ENCODE data around the gene FOXG1.

Gene FOXG1

DNA sequence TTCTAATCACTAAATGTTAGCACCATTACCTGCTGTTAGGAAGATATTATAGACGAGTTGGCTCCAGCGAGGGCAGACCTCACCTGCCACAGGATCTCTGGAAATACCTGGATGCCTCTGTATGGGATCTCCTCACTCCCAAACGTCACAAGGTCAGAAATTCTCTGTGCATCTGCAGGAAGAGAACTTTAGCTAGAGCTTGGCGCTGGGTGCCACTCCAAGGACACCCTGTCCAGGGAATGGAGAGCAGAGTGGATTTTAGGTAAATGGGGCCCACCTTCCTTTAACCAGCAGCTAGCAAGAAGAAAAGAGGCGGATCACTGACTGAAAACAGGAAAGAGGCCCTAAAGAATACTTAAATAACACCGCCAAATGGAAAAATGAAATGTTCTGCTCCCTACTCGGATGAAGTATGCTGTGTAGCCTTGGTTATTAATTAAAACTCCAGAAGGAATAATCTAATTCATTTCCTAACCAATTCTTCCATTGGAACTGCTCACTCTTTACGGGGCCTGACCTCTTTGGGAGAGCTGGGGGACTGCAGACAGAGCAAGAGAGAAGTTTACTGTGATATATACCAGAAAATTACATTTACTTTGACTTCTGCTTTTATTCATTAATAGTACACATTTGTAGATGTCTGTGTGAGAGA, 4.2 kb upstream of the FOXG1 start:
- DNase-seq, result no peak

DNA sequence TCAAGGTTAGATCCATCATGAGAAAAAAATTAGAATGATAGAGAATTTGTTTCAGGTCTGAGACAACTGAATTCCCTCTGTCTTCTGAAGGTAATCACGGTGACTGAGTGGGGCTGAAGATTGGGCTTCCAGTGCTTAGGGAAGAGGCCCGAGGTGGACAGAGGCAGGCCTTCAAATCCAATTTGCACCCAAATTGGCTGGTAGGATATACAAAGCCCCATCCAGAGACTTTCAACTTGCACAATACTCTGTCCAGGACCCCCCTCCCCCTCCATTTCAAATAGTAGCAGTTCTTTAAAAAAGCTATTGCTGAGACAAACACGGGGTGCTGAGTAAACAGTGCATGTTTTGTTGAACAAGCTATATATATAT, 3.6 kb upstream of the FOXG1 start:
- DNase-seq, result no peak

DNA sequence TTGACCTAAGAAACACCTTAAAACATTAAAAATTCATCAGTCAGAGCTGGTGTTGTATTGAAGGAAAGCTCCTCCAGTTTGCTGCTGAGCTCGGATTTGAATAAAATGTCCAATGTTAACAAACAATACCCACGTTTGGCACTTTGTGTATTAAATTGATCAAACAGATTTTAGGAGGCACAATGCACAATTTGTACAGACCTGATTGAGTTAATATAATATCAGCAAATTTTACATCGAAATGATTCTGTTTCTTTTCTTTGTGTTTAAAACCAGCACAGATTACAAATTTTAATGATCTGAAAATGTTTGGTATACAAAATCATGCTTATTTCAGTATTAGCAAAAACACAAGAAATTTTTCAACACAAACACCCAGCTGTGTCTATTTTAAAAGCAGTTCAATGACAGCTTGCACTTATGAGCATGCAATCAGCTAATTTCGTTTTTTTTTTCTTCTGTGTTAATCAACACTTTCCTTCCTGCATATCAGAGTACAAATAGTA, 2.8 kb upstream of the FOXG1 start:
- DNase-seq, result no peak

DNA sequence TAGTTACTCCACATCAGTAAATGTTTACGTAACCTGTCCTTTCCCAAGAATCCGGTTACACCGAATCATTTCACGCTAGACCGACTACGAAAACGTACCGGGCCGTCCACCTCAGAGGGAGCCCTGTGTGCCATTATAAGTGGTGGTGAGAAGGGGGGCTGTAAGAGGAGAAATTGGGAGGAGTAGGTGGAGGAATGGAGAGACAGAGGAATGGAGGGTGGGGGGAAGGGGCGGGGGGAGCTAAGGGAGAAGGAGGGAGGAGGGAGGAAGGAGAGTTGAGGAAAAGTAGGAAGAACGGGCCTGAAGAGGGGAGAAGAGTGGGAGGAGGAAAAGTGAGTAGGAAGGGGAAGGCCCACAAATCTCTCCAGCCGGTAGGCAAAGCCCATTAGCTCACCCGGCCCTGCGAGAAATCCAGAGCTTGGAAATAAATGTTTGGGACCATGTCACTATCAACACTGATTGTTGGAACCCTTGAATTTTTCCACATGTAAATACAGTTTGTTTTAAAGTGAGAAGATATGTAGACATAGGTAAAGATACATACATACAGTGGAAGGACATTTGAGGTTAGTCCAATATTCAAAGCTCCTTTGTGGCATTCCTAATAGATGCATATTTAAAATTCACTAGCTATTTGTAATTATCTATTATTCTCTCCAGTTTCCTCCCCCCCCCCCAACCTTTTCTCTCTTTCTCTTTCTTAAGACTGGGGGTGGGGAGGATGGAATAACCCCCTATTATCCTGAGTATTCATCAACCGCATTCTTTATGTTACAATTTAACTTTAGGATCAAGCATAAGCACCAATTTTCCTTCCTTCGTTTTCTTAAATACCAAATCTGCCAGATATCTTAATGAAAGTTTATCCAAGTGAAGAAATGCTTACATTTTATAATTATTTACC, 2.1 kb upstream of the FOXG1 start:
- DNase-seq, result peak; percentile 72

DNA sequence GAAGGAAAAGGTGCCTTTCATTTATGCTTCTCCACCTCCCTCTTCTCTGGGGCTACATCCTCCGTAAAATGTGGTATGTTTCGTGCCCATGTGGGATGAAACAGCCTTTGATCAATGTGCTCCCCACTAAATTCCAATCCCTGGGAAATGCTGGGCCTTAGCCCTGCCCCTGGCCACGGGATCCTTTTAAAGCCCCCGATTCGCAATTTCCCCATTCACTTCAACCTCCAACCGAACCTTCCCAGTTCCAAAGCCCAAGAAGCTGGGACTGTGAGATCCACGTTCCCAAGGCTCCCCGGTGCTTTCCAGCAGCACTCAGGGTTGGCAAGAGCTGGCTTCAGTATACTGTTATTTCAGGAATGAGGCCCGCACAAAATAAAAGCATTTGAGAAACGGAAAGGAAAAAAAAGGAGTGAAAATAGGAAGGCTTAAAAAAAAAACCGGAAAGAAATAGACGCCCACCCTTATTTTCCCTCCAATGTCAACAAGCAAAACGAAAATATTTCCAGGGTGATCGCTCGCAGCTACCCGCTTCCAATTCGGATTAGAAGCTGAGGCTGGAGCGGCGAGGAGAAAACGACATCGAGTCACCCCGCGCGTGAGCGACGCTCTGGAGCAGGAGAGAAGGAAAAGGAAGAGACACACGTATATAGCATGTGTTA, 1.3 kb upstream of the FOXG1 start:
- DNase-seq, result no peak

DNA sequence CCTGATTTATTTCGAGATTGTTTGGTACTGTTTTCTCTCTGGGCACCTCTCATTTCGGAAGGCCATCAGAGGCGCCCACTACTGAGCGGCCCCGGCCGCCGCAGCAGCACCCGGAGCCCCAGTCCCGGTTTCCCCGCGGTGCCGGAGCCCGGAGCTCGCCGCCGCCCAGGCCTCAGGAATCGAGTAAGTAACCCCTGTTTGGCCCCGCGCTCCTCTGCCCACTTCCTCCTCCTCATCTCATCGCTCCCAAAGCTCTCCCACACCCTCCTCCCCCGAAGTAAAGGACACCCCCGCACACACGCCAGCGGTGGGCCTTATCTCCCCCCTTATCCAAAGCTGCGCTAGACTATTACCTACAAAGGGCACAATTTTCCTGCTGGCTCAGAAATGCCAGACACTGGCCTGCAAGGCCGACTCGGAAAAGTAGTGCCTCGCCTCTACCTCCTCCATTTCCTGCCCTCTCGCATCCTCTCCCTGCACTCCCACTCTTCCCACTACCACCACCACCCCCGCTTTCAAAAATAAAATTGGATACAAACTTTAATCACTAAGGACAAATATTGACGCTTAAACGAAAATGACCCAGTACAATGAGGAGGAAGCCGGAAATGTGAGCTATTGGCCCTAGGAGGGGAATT, 637 bp upstream of the FOXG1 start:
- DNase-seq, result no peak

DNA sequence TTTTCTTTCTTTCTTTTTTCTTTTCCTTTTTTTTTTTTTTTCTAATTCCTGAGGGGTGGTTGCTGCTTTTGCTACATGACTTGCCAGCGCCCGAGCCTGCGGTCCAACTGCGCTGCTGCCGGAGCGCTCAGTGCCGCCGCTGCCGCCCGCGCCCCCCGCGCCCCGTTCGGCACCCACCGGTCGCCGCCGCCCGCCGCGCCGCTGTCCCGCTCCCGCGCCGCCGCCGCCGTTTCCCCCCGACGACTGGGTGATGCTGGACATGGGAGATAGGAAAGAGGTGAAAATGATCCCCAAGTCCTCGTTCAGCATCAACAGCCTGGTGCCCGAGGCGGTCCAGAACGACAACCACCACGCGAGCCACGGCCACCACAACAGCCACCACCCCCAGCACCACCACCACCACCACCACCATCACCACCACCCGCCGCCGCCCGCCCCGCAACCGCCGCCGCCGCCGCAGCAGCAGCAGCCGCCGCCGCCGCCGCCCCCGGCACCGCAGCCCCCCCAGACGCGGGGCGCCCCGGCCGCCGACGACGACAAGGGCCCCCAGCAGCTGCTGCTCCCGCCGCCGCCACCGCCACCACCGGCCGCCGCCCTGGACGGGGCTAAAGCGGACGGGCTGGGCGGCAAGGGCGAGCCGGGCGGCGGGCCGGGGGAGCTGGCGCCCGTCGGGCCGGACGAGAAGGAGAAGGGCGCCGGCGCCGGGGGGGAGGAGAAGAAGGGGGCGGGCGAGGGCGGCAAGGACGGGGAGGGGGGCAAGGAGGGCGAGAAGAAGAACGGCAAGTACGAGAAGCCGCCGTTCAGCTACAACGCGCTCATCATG, 654 bp downstream of the FOXG1 start:
- DNase-seq, result no peak

DNA sequence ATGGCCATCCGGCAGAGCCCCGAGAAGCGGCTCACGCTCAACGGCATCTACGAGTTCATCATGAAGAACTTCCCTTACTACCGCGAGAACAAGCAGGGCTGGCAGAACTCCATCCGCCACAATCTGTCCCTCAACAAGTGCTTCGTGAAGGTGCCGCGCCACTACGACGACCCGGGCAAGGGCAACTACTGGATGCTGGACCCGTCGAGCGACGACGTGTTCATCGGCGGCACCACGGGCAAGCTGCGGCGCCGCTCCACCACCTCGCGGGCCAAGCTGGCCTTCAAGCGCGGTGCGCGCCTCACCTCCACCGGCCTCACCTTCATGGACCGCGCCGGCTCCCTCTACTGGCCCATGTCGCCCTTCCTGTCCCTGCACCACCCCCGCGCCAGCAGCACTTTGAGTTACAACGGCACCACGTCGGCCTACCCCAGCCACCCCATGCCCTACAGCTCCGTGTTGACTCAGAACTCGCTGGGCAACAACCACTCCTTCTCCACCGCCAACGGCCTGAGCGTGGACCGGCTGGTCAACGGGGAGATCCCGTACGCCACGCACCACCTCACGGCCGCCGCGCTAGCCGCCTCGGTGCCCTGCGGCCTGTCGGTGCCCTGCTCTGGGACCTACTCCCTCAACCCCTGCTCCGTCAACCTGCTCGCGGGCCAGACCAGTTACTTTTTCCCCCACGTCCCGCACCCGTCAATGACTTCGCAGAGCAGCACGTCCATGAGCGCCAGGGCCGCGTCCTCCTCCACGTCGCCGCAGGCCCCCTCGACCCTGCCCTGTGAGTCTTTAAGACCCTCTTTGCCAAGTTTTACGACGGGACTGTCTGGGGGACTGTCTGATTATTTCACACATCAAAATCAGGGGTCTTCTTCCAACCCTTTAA, 1.5 kb downstream of the FOXG1 start:
- no peak for DNase-seq

DNA sequence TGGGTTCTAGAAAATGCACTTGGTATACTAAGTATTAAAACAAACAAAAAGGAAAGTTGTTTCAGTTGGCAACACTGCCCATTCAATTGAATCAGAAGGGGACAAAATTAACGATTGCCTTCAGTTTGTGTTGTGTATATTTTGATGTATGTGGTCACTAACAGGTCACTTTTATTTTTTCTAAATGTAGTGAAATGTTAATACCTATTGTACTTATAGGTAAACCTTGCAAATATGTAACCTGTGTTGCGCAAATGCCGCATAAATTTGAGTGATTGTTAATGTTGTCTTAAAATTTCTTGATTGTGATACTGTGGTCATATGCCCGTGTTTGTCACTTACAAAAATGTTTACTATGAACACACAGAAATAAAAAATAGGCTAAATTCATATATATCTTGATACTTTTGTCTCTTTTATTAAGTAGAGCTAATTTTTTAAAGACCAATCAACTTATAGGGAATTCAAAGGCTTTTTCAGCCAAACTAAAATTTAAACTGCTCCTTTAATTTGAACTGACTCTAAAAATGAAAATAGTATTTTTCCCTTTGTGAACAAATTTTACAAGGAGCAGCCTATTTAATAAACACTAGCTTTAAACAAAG, 2.8 kb downstream of the FOXG1 start:
- no peak for DNase-seq

DNA sequence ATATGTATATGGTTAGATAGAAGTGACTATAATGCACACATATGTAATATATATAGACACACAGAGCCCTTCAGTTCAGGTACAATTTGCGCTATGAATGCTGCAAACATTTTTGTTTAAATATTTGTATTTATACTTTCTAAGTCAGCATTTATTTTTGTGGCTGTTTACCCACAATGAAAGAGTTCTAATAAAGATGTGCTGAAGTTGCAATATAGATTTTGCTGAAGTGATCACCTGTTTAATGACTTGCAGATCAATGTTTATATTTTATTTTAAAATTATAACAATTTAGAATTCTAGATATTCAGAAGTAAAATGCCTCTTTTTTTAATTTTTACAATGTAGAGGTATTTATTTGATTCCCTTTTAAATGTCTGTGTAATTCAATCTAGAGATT, 3.5 kb downstream of the FOXG1 start:
- DNase-seq, result no peak

DNA sequence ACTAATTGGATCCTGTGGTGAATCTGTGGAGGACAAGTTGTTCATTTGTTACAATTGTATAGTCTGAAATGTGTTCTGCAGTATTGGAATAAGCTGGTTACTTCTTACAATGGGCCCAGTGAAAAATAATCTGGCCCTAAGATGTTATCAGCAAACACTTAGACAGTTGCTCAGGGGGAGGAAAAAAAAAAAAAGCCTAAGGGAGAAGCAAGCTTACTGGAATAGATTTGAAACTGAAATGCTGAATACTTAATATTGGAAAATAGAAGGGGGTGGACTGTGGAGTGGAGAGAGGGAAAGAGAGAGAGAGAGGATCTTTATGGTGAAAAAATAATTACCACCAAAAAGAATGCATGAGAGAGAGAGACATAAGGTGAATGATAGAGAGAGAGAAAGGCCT, 4.0 kb downstream of the FOXG1 start:
- DNase-seq, result no peak

DNA sequence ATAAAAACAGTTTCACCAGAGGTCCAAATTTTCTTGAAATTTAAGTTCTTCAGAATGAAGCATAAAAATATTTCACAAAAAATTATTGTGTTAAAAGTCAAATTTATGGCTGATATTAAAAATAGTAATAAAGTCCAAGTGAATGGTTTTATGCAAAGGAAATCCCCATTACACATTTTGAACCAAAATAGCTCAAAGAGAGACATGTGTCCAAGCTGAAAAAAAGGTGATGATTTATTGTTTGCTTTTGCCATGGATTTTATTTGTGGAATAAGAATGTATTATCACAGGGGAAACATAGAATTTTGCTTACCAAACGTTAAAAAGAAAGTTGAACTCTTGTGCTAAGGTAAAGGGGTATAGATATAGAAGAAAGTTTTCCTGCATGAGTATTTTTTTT, 4.6 kb downstream of the FOXG1 start:
- DNase-seq, result no peak

DNA sequence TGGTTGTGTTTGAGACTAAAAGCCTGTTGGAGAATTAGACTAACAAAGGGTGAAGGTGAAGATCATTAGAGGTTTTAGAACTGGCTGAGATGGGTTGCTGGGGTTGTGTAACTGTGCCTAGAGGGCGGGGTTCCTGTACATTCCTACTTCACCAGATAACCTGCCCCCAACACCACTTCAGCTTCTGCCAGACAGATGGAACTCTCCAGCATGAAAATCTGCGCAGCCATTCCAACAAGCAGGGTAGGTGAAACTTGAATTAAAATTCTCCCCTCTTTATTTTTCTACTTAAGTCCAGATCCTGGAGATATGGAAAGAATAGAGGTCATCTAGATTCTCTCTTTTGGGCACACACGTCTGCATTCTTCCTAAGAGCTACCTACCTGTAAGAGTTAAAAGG, 6.0 kb downstream of the FOXG1 start:
- DNase-seq, result peak; percentile 59

DNA sequence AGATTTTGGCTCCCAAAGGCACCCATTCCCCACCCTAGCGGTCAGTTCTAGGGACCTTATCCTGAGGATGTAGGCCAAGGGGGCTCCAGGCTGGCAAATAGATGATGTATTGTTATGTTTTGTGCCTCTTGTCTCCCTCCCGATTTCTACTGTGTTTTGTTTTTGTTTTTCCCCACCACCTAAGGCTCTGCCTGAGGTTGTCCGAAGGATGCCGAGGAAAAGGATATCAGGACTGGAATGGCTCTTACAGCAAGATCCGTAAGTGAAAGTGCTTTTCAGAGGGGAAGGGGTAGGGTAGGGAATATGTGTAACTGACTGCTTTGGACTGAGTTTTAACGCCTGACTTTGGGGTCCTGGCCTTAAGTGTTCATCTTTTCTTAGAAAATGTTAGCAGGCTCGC, 6.6 kb downstream of the FOXG1 start:
- DNase-seq, result no peak

DNA sequence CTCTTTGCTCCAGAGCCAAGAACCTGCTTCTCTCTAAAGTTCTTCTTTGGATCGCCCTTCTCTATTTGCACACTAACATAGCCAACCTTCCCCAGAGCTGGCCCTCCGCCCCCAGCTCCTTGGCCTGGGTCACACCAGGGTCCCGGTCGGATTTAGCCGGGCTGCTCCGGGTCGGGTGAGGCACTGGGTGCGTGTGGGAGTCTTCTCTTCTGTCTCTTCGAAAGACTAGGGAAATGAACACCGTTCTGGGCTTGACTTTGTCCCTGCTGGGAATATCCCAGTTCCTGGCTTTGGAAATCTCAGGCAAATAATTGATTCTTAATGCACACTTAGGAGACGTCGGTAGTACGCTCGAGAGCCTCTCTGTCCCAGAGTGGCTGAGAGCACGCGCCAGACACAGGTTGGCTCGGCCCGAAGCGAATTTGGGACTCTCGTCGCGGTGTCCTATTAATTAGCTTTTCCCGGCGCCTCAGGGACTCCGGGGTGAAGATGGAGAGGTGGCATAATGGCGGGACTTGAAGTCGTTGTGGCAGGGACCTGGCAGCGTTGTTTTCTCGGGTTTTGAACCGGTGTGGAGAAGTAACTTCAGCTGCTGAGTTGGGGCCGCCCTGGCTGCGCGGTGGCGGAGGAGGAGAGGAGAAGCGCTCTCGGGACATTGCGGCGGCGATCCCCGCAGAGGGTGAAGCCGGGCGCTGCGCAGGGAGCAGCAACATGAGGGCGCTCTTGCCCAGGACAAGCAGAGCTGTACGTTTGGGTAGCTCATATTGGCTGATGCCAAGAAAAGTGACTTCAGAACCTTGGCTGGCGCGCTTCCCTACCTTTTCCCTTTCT, 7.5 kb downstream of the FOXG1 start:
- peak; percentile 72 for DNase-seq

DNA sequence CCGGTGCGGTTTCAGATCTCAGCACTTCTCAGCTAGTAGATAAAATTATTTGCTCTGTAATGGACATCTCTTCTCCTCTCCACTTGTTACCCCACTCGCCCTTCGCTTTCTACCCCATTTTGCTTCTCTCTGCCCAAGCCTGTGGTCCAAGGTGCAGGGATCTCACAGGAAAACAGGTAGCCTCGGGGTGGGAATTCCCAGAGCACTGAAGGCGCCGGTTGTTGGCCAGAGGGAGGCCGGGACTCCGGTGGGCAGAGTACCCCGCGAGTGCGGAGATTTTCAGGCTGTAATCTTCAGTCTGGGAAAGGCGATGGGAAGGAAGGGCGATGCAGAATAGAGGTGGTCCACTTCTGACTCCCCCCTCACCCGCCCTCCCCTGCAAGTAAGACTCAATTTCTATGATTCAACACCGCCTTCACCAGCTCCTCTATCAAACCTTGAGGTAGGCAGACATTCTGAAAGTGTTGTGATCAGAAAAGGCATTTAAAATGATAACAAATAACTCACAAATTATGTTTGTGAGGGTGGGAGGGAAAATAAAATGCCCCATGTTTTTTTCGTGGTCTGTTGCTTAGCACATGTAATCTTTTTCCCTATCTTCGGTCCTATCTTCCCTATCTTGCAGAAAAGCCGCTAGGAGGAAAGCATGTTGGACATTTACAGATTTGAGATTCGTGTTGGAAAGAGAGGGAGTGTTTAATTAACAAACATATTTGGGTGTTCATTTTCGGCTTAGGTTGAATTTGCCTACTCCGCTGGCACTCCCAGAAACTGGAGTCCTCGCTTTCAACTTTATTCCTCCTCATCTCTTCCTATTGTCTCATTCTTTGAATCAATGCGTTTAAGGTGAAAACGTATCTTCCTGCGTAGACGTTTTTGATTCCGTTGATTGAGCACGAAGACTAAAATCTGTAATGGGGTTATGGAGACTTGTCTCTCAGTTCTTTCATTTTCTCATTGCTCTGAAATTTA, 8.5 kb downstream of the FOXG1 start:
- no peak for DNase-seq

DNA sequence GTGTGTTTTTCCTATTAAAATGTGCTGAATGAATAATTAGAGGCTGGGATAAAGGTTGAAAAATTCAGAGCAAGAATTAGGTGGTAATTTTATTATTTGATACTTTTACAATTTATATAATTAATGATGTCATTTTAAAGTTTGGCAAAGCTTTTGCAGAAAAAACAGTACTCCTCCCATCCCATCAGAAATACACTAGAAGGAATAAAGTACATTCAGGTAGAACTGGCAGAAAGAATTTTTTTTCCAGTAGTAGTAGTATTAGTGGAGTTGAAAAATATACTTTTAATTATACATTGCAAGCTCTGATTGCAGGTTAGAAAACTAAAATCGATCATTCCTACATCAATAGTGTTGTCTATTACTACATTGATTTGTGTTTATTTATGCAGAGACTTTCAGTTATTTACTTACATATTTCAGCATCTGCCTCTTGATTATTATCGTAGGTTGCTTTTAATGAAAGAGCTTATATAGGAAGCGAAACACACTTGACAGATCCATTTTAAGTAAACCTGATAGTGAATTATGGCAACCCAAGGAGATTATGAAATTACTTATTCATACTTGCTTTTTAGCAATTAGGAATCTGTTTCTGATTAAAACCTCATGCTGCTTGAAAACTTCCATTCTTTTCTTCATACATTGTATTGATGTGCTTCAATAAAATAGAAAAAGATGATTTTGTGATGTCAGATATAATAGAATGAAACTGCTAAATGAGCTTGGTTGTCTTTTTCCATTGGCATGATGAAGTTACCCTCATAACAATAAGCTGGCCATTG, 10.1 kb downstream of the FOXG1 start:
- DNase-seq, result no peak
